ENCODE data around the gene MAP1LC3A. TPM values are rescaled to one million over a fixed set of nuclear protein-coding genes. Genes with fewer than 3 reads are reported as not detected.

MAP1LC3A gene
- total RNA-seq, 1 donor from 2014 or later, result 43.3 TPM

GRCh38 chr20:34529742-34530141, 28.8 kb upstream of the MAP1LC3A start:
- no peak for DNase-seq (ENCODE audit: low read depth)

- DNase-seq (ENCODE audit: low read depth), result no peak
Measured at GRCh38 chr20:34530342-34530741, 28.2 kb upstream of the MAP1LC3A start.

- no peak for DNase-seq (ENCODE audit: low read depth)
Measured at GRCh38 chr20:34531608-34532265, 26.8 kb upstream of the MAP1LC3A start.

GRCh38 chr20:34532320-34532719, 26.2 kb upstream of the MAP1LC3A start:
- no peak for DNase-seq (ENCODE audit: low read depth)

- DNase-seq (ENCODE audit: low read depth), result no peak
Measured at GRCh38 chr20:34532756-34533155, 25.8 kb upstream of the MAP1LC3A start.

GRCh38 chr20:34534391-34535165, 23.9 kb upstream of the MAP1LC3A start:
- no peak for DNase-seq (ENCODE audit: low read depth)

- DNase-seq (ENCODE audit: low read depth), result no peak
Measured at GRCh38 chr20:34535301-34535840, 23.1 kb upstream of the MAP1LC3A start.

- no peak for DNase-seq (ENCODE audit: low read depth)
Measured at GRCh38 chr20:34535857-34536256, 22.7 kb upstream of the MAP1LC3A start.

- DNase-seq (ENCODE audit: low read depth), result no peak
Measured at GRCh38 chr20:34536798-34537394, 21.6 kb upstream of the MAP1LC3A start.

- no peak for DNase-seq (ENCODE audit: low read depth)
Measured at GRCh38 chr20:34537651-34538050, 20.9 kb upstream of the MAP1LC3A start.

- DNase-seq (ENCODE audit: low read depth), result peak; percentile 53
Measured at GRCh38 chr20:34538671-34539123, 19.8 kb upstream of the MAP1LC3A start.

- DNase-seq (ENCODE audit: low read depth), result no peak
Measured at GRCh38 chr20:34539756-34540155, 18.8 kb upstream of the MAP1LC3A start.

- DNase-seq (ENCODE audit: low read depth), result no peak
Measured at GRCh38 chr20:34540596-34541263, 17.8 kb upstream of the MAP1LC3A start.

GRCh38 chr20:34541264-34541901, 17.1 kb upstream of the MAP1LC3A start:
- no peak for DNase-seq (ENCODE audit: low read depth)

- no peak for DNase-seq (ENCODE audit: low read depth)
Measured at GRCh38 chr20:34541917-34542316, 16.6 kb upstream of the MAP1LC3A start.

- DNase-seq (ENCODE audit: low read depth), result no peak
Measured at GRCh38 chr20:34542439-34542838, 16.1 kb upstream of the MAP1LC3A start.

- DNase-seq (ENCODE audit: low read depth), result no peak
Measured at GRCh38 chr20:34543463-34544056, 15.0 kb upstream of the MAP1LC3A start.

GRCh38 chr20:34544109-34544796, 14.3 kb upstream of the MAP1LC3A start:
- DNase-seq (ENCODE audit: low read depth), result no peak

GRCh38 chr20:34546751-34547181, 11.8 kb upstream of the MAP1LC3A start:
- no peak for DNase-seq (ENCODE audit: low read depth)

- DNase-seq (ENCODE audit: low read depth), result no peak
Measured at GRCh38 chr20:34547844-34548613, 10.5 kb upstream of the MAP1LC3A start.

All from renal cortical epithelial cell (primary cell).